GM18517 (cell line): ENCODE measurements around the gene GGN.
"Not testable (repeated sequence)": the region's sequence is repeated elsewhere in the genome, so short reads cannot be mapped to it uniquely, and the experiment has no call there.

Experiments used
- ATAC-seq: cut with Tn5 transposase; IDR thresholded peaks from one replicate; pipeline ENCODE4 v1.9.1; 2021; ENCODE audit warnings: mild to moderate bottlenecking, moderate library complexity; ENCODE audit not compliant: unreplicated experiment

Gene GGN

DNA sequence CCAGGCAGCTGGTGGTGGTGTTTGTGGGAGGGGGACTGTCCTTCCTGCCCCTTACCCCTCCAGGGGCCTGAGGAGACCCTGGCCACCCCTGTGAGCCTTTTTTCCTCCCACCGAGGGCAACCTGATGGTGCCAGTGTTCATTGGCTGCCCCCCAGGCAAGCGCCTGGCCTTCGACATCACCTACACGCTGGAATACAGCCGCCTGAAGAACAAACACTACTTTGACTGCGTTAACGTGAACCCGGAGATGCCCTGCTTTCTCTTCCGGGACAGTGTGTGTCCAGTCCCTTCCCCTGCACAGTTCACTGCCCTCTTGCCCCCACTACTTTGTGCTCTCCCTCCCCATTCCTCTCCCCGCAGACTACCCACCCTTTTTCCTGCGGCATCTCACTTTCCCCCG, 20.8 kb downstream of the GGN start:
- no peak for ATAC-seq

DNA sequence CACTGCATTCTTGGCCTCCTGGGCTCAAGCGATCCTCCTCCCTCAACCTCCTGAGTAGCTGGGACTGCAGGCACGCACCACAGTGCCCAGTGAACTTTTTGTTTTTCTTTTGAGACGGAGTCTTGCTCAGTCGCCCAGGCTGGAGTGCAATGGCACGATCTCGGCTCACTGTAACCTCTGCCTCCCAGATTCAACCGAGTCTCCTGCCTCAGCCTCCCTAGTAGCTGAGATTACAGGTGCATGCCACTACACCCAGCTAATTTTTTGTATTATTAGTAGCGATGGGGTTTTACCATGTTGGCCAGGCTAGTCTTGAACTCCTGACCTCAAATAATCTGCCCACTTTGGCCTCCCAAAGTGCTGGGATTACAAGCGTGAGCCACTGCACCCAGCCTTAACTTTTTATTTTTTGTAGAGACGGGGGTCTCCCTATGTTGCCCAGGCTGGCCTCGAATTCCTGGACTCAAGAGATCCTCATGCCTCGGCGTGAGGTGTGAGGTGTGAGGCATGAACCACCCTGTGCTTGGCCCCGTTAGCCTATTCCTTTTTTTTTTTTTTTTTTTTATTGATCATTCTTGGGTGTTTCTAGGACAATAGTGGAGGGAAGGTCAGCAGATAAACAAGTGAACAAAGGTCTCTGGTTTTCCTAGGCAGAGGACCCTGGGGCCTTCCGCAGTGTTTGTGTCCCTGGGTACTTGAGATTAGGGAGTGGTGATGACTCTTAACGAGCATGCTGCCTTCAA, 24.7 kb downstream of the GGN start:
- ATAC-seq: not testable (repeated sequence)

DNA sequence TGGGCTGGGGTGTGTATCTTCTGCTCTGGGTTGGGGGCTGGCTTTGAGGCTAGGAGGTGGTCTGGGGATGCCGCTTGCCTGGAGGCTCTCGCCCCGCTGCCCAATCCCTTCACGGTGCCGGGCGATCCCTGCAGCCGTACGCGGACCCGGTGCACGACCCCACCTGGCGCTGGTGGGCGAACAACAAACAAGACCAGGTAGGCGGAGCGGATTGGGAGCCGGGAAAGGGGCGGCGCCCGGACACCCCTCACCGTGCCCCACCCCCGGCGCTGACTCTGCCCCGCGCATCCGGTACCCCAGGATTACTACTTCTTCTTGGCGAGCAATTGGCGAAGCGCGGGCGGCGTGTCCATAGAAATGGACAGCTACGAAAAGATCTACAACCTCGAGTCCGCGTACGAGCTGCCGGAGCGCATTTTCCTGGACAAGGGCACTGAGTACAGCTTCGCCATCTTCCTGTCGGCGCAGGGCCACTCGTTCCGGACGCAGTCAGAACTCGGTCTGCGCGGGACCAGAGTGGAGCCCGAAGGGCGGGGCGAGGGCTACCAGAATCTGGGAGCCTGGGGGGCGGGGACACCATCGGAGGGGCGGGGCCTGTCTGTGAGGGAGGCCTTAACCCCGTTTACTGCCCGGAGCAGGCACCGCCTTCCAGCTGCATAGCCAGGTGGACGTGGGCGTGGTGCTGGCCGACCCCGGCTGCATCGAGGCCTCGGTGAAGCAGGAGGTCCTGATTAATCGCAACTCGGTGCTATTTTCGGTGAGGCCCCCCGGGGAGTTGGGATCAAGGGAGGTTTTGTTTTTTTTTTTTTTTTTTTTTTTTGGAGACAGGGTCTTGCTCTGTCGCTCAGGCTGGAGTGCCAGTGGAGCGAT, 25.5 kb downstream of the GGN start:
- no peak for ATAC-seq

DNA sequence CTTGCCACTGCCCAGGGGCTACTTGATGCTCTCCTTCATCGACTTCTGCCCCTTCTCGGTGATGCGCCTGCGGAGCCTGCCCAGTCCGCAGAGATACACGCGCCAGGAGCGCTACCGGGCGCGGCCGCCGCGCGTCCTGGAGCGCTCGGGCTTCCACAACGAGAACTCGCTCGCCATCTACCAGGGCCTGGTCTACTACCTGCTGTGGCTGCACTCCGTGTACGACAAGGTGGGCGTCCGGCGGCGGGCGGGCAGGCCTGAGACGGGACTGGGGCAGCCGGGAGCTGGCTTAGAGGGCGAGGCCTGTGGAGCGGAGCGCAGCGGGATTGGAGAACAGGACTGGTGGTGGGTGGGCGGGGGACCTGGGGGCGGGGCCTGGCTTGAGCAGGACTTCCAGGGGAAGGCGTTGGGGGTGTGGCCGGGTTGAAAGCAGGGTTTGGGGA, 26.2 kb downstream of the GGN start:
- ATAC-seq: no peak

DNA sequence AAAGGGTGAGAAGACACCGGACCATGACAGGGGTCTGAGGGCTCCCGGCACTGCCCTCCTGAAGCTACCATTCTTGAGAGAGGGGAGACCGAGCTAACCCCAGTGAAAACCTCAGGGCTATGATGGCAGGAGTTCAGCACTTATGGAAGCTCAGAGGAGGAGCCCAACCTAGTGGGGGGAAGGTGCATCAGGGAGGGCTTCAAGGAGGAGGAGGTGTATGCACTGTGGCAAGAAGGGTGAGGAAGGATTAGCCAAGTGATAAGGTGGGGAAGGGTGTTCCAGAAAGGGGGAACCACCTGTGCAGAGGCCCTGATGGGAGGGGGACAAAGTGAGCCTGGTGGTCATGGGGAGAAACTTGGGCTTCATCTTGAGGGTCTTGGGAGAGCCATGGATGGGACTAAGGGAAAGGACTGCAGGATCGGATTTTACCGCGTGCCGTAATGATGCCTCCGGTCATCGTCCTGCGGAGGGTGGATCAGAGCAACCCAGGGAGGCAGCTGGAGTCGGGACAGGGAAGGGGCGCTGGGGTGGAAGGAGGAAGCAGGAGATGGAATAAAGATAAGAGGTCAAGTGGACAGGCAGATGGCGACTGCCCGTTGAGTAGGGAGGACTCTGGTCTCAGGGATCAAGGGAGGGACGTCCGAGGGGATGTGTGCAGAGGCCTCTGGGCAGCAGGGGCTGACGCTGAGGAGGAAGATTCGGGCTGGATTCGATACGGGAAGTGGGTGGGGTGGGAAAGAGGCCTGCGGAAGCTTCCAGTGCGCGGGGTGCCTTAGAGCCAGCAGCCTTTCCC, 26.8 kb downstream of the GGN start:
- no peak for ATAC-seq

DNA sequence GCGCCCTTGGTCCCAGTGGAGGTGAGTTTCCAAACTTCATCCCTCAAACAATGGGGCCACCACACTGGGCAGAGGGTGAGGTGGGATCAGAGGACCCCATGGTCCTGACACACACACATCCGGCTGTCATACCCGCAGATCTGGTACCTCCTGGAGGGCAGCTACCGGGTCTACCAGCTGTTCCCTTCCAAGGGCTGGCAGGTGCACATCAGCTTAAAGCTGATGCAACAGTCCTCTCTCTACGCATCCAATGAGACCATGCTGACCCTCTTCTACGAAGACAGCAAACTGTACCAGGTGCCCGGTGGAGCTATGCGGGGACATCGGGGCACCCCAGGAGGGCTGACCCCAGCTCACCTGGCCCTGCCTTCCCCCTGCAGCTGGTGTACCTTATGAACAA, 27.5 kb downstream of the GGN start:
- no peak for ATAC-seq

DNA sequence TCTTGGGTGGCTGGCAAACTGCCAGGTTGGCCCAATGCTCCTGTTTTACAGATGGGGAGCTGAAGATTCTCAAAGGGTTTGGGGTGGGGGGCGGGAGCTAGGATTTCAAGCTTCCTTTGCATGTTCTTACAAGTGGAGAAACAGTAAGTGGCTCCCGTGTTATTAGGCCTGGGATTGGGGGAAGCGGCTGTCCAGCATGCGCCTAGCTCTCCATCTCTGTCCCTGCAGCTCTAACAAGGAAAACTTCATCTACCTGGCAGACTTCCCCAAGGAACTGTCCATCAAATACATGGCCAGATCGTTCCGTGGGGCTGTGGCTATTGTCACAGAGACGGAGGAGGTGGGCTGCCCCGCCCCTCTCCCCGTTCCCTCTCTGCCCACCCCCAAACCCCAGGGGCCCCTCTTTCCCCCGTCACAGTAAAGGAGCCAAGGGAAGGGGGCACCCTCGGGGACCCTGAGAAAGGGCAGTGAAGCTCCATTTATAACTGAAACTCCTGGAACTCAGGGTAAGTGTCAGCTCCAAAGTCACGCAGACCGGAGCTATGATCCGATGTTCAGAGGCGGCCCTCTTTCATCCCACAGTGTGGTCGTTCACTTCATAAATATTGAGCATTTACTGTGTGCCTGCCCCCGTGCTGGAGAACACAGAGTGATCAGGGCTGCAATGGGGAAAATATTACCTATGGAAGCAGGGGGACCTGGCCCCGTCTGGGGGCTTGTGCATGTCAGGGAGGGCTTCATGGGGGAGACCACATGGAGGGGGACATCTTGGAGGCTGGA, 28.4 kb downstream of the GGN start:
- no peak for ATAC-seq

DNA sequence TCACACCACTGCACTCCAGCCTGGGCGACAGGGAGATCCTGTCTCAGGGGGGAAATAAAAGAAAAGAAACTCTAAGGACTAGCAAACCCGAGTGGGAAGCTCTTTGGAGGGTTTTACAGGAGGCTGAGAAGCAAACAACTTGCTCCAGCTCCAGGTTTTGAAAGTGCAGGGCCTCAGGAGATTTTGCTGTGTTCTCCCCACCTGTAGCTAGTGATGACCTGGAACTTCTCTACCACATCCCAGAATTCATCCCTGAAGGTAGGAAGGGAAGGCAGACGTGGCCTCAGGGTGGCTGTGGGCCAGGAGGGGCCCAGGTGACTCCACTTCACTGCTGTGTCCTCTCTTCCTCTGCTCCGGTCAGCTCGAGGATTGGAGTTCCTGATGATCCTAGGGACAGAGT, 29.8 kb downstream of the GGN start:
- no peak for ATAC-seq

DNA sequence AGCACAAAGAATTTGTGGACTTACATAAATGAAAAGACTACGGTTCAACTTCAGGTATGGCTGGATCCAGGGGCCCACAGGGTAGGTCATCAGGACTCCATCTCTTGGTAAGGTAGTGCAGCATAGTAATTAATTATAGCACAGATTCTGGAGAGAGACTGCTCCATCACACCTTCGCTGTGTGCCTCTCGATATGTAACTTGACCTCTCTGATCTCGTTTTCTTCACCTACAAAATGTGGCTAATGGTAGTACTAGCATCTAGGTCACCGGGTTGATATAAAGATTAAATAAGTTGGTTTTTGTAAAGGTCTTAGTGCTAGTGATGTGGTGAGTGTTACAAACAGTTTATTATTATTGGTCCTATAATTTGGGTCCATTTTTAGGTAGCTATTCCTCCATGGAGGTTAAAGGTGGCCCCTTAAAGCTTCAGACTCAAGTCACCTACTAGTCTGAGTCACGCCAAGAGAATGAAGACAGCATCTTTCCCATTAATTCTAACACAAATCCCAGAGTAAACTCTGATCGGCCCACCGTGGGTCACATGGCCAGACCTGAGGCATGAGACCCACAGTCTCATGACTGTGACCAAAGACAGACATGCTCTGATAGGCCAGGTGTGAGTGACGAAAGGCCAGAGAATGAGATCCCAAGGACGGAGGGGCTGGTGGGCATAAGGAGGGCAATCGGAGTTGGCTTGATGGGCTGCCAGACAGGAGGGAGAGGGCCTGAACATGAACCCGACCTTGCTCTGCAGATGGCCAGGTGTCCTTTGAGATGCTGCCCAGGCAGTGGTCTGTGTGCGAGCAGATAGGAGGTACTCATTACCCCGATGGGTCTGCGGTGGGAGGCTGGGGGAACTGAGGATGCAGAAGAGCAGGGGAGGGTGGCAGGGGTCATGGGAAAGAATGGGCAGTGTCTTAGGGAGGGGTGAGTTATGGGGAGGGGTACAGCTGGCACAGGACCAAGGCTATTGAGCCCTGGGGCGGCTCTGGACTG, 31.8 kb downstream of the GGN start:
- ATAC-seq: no peak

DNA sequence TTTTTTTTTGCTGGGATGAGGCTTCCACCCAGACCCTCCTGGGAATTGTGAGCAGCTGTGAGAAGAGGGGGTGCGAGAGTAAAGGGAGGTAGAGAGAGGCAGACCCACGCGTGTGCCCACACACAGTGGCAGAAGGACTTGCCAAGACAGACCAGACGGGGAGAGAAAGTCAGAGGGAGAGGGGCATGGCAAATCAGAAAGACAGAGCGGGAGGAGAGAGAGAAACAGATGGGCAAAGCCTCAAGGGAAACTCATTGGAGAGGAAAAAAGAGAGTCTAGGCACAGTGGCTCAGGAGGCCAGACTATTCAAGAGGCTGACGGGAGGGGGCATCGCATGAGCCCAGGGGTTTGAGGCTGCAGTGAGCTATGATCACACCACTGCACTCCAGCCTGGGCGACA, 35.2 kb downstream of the GGN start:
- ATAC-seq: no peak

DNA sequence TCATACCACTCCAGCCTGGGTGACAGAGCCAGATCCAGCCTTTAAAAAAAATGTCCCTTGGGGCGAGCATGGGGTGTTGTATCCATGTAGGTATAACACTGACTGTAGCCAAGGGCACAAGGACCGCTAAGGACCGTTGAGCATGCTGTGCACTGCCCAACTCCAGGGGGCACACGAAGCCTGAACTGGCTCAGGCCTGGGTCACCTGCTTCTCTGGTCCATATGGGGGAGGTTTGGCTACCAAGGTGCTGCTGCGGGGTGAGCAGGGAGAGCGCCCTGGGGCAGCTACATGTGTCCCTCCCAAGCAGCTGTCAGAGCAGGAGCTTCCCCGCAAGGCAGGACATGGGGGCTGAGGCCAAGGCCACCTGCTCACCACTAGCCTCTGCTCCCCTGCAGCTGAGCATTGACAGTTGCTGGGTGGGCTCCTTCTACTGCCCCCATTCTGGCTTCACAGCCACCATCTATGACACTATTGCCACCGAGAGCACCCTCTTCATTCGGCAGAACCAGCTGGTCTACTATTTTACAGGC, 35.9 kb downstream of the GGN start:
- ATAC-seq: no peak

DNA sequence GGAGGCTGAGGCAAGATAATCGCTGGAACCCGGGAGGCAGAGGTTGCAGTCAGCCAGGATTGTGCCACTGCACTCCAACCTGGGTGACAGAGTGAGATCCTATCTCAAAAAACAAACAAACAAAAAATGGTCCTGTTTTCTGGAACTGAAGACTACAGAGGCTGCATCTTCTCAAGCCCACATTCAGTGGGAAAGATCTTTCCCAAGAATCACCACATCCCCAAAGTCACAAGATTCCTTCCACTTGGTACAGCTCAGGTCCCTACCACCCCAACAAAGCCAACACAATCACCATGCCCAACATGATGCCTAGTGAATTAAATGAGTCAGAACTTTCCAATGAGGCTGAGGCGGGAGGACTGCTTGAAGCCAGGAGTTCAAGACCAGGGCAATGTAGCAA, 37.0 kb downstream of the GGN start:
- no peak for ATAC-seq

DNA sequence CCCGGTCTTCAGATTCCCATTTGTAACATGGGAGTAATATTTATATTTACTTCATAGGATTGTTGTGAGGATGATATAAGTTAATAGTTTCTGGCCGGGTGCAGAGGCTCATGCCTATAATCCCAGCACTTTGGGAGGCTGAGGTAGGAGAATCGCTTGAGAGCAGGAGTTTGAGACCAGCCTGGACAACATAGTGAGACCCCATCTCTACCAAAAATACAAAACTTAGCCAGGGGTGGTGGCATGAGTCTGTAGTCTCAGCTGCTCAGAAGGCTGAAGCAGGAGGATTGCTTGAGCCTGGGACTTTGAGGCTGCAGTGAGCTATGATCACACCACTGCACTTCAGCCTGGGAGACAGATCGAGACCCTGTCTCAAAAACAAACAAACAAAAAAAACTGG, 41.0 kb downstream of the GGN start:
- ATAC-seq: no peak

DNA sequence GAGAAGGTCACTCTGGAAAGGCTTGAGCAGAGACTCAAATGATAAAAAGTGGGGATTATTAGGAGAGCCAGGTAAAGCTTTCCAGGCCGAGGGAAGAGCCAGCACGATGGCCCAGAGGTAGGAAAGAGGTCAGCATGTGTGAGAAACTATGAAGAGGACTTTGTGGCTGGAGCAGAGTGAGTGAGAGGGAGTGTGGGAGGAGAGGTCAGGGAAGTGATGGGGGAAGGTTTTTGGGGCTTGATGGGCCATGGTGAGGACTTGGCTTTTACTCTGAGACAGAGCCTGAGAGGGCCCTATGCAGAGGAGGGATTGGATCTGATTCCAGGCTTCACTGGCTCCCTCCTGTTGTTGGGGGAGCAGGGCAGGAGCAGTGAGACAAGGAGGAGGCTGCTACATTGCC, 46.9 kb downstream of the GGN start:
- no peak for ATAC-seq

DNA sequence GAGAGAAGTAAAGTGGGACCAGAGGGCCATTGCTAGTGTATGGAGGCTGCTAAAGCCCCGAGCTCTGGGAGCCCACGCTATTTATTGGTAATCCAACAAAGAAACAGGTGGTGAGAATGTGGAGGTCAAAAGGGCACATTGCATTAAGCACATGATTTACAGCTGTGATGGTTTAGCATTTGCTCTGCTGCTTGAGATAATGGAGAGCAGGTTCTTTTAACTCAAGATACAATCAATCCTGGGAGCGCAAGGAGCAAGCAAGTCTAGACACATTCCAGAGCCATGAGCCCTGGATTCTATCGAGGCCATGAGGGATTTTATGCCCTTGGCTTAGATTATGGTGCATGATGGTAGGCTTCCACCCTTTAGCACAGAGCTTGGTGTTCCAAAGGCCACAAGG, 48.8 kb downstream of the GGN start:
- not testable (repeated sequence) for ATAC-seq

DNA sequence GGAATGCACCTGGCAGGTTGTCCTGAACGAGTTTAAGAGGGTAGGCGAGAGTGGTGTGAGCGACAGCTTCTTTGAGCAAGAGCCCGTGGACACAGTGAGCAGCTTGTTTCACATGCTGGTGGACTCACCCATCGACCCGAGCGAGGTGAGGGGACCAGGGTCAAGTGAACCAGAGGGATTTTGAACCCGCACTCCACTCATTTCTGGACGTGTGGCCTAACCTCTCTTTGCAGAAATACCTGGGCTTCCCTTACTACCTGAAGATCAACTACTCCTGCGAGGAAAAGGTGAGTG, 50.5 kb downstream of the GGN start:
- ATAC-seq: no peak

DNA sequence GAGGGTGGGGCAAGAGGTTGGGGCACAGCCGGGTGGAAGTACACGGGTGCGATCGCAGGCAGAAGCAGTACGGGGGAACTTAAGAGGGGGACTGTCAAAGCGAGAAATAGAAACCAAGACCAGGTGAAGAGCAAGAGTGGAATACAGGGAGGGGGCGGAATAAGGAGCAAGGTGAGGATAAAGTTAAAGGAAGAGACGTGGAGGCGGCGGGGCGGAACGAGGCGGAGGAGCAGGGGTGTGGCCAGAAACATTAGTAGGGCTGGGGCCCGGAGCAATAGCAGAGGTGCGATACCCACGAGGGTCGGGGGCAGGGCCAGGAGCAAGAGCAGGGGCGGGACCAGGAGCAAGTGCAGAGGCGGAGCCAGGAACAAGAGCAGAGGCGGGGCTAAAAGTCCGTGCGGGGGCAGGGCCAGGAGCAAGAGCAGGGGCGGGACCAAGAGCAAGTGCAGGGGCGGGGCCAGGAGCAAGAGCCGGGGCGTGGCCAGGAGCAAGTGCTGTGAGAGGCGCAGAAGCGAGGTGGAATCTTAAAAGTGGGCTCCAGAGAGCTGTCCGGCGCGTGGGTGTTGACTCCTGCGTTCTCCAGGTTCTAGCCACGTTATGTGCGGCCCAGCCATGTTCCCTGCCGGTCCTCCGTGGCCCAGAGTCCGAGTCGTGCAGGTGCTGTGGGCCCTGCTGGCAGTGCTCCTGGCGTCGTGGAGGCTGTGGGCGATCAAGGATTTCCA, 51.0 kb downstream of the GGN start:
- peak; percentile 43 for ATAC-seq

DNA sequence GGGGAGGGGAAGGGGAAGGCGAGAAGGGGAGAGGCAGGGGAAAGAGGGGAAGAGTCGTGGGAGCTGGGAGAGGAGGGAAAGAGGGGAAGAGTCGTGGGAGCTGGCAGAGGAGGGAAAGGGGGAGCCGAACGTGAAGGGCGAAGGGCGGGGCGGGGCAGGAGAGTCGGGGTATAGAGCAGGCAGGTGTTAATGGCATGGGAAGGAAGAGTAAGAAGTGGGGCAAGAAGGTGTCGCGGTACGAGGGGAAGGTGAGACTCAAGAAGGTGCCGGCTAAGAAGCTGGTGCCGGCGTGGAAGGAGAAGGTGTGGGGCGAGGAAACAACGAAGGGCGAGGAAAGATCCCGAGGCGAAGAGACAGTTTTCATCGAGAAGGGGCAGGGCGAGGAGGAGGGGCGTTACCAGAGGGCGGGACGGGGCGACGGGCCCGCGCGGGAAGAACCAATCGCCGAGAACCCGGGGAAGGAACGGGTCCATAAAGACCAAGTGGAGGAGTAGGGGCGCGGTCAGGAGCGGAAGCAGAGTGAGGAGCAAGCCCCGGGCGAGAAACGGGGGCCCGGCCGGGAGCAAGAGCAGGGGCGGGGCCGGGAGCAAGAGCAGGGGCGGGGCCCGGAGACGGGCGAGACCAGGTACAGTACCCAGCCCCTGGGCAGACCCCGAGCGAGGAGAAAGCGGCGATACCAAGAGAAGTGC, 51.7 kb downstream of the GGN start:
- ATAC-seq: peak; percentile 62
